Lung microvascular endothelial cell (primary cell): ENCODE results near the gene EXOC6B. TPM values are rescaled to one million over a fixed set of nuclear protein-coding genes. Genes with fewer than 3 reads are reported as not detected.
"Not testable (repeated sequence)": the region's sequence is repeated elsewhere in the genome, so short reads cannot be mapped to it uniquely, and the experiment has no call there.

ENCODE experiments used
- DNase-seq, 2 donors: peaks; one replicate each; pipeline versions ENCODE4 v3.0.0 to v3.0.0-alpha.2; 2010; ENCODE audit warnings: low read depth in 2 of 2
- total RNA-seq: library from RNA; depleted of rRNA; stranded (reverse); fragments of >200 nt; gene quantifications from 2 replicates; pipeline ENCODE4 v1.2.1, GENCODE V29; 2014

EXOC6B gene
- total RNA-seq, 1 donor from 2014 or later, result 16.1 TPM

DNA sequence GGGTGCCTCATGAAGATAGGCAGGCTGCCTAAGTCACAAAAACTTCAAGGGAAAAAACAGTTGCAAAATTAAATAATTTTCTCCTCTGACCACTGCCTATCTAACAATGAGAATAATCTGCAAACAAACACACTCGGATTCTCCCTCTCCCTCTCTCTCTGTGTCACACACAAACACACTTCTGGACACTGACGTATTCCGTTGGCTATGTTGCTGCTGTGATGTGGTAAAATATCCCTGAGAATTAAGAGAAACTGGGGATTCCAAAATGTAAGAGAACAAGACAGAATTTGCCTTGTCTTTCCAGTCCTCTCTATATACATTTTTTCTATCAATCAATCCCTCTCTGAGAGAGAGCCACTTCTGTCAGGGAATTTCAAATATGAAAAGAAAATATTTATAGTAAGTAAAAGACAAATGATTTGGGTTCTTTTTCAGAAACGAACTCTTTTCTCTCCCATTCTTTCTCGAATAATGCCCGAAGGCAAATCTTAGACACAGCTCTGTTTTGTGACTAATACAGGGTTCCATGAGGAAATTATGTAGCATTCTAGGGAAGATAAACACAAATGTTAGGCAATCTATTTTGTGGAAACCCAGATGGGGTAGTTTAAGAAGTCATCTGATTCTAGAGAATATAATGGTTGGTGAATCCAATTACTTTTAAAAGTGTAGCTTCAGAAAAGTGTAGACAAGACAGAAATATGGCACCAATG is 367.9 kb downstream of the EXOC6B start:
- no peak for DNase-seq

- no peak for DNase-seq
Observed at GRCh38 chr2:72454189-72454588, 371.6 kb downstream of the EXOC6B start.

GRCh38 chr2:72442270-72442669 is 383.6 kb downstream of the EXOC6B start:
- no peak for DNase-seq

DNA sequence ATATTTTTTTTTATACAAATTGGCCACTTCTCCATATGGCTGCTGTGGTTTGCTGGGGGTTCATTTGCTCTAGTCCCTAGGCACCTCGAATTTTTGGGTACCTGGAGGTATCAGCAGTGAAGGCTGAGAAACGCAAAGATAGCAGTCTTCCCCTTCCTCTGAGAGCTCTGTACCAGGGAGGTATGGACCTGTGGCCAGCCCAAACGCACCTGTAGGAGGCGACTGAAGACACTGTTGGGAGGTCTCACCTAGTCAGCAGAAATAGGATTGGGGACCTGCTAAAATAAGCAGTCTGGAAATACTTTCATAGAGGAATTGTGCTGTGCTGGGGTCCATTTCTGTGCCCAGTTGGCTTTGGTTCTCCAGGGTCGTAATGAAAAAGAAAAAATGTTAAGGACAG is 385.9 kb downstream of the EXOC6B start:
- no peak for DNase-seq

DNA sequence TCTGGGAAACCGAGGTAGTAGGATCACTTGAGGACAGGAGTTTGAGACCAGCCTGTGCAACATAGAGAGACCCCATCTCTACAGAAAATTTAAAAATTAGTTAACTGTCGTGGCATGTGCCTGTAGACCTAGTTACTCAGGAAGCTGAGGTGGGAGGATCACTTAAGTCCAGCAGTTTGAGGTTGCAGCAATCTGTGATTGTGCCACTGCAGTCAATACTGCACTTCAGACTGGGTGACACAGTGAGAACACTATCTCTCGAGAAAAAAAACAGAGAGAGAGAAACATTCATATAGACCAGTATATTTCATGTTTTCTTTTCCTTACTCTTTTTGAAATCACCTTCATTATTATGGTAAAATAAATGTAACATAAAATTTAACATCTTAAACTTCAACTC is 387.5 kb downstream of the EXOC6B start:
- DNase-seq, result no peak

GRCh38 chr2:72431737-72432136 is 394.1 kb downstream of the EXOC6B start:
- no peak for DNase-seq

- DNase-seq, result no peak
Observed at GRCh38 chr2:72427022-72427861, 398.6 kb downstream of the EXOC6B start.

- no peak for DNase-seq
Observed at GRCh38 chr2:72425996-72426395, 399.8 kb downstream of the EXOC6B start.

DNA sequence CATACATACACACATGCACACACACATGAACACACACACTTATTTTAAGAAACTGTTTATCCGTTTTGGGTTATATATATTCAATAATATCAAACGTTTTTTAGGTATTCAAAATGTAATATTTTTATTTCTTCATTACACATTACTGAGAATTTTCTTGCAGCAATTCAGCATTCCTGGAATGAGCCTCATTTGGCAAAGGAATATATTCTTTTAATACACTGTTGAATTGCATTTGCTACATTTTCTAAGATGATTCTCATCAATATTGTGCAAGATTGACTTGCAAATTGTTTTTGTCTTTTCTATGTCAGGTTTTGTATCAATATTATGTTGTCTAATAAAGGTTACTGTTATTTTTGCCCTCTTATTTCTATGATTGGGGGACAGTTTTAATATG is 402.1 kb downstream of the EXOC6B start:
- no peak for DNase-seq

GRCh38 chr2:72421771-72422379 is 404.0 kb downstream of the EXOC6B start:
- DNase-seq, result not testable (repeated sequence)

DNA sequence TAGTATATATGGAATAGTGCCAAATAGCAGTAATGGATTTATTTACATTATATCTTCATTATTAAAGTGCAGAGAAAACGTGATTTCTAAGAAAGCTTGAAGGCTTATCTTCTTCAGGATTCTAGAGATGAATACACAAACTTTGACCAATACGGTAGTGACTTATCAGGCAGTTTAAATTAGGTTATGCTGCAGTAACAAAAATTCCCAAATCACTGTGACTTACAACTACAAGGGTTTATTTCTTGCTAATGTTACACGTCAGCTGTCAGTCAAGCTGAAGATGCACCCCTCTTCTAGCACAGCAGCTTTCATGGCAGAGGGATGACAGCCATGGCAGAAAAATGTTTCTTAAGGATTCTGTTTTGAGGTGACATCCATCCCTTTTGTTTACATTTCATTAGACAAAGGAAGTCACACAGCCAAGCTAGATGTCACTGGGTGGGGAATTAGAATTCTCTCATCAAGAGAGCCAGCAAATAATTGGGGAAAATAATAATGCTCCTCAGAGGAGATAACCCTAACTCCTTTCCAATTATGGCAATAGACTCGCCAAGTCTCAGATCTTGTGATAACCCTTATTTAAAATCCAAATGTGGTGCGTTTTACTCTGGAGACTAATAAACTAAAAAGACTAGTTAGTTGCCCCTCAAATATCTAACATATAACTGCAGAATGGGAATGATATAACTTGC is 409.9 kb downstream of the EXOC6B start:
- no peak for DNase-seq

DNA sequence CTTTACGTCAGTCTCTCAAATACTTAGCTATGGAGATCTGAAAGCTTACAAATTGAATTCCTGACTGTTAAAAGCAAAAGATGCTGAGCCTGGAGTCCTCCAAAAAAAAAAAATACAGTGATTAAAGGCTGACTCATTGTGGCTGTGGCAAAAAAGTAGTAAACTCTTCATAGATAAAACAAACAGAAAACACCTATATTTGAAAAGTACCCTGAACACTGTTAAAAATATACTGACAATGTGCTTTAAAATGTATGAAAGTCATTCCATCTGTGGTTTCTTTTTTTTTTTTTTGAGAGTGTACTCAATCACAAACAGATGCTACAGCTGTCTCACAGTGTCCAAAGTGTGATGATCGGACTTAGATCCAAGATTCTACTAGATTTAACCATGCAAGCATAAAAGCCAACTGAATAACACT is 410.6 kb downstream of the EXOC6B start:
- DNase-seq, result no peak

DNA sequence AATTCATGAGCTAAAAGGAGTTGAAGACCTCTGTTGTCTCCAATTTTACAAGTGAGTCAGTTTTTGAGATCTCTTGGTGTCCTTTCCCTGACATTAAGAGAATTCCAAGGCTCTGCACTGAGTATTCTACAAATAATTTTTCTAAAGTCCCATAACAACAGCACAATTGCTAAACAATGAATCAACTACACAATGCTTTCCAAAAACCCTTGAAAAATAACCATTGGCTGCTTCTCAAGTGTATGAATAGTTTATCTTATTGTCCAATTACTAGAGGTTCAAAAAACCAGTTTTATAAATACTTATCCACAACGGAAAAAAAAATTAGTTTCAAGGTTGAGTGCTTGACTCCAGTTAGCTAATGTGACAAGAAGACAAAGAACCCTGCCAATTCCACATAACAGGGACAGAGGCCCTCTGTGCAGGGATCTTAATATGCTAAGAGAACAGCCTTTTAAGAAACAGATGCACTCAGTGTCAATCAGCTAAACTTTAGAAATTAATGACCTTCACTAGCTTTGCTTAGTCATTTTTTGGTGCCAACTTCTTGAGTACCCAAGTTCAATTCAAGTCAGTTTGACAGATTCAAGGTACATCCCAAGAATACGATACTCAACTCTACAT is 411.6 kb downstream of the EXOC6B start:
- no peak for DNase-seq

DNA sequence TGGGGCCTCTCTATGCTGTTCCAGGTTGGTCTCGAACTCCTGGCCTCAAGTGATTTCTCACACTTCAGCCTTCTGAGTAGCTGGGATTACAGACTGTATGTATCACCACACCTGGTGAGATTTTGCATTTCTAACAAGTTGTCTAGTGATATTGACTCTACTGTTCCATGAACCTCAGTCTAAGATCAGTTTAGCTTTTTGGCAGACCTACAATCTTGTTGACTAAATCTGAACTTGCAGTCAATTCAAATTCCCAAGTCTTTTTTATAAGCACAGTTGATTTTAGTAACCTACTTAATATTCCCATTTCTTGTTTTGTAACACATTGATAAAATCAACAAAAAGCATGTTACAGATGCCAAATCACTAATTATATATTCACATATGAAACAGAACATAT is 412.1 kb downstream of the EXOC6B start:
- DNase-seq, result no peak

- no peak for DNase-seq
Observed at GRCh38 chr2:72412214-72412613, 413.6 kb downstream of the EXOC6B start.

GRCh38 chr2:72399879-72400278 is 426.0 kb downstream of the EXOC6B start:
- DNase-seq, result no peak

DNA sequence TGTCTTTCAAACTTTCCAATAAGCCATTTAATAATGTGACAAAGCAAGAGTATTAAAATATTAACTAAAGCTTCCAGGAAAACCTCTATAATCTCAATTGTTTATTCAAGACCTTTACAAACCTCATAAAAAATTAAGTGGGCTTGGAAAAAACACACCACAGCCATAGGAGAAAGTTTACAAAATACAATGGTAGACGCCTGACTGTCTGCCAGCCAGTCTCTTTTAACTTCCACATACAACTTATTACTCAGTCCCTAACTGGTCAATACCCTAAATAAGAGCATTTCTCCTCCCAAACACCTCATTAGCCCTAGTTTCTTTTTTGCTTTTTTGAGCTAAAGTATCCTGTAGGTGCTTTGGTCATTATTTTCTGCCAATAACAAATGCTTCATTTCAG is 430.7 kb downstream of the EXOC6B start:
- DNase-seq, result peak in 1 of 2 donors; percentile 3

DNA sequence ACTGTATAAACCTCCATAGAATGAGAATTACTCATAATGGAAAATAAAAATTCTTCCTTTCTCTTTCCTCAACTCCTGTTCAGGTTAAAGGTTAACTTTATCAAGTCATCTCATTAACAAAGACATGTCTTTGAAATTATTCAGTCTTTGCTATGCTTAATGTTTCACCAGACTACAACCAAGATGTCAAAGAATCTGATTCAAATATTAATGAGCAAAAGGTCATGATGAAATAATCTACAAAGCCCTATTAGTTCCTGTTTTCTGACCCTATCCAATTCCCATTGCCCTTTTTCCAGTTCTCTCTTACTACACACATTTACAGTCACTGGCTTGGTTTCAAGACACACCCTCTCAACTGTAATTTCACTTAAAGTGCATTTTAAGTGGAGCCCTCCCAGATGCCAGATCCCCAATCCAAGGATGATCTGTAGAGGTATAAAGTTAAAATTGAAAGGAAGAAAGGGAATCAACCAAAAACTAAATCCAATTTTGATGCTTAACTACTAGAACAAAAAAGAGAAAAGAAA is 431.2 kb downstream of the EXOC6B start:
- peak in 1 of 2 donors; percentile 51 for DNase-seq

- DNase-seq, result no peak
Observed at GRCh38 chr2:72389447-72389846, 436.4 kb downstream of the EXOC6B start.

GRCh38 chr2:72388263-72388662 is 437.6 kb downstream of the EXOC6B start:
- DNase-seq, result no peak

- no peak for DNase-seq
Observed at GRCh38 chr2:72386288-72386687, 439.5 kb downstream of the EXOC6B start.
